Epithelial cell of prostate (primary cell): Measurements from ENCODE around the gene TTI1.
"Not testable (repeated sequence)": the region's sequence is repeated elsewhere in the genome, so short reads cannot be mapped to it uniquely, and the experiment has no call there.

Experiments
- DNase-seq: peaks from one replicate; pipeline ENCODE4 v3.0.0-alpha.2; 2011; ENCODE audit warnings: low read depth, low spot score
- H3K27ac ChIP-seq: fragments of 450-650 bp; 2 replicates; pipeline ENCODE4 v1.5.1; 2017; ENCODE audit warnings: mild to moderate bottlenecking

Gene TTI1

GRCh38 chr20:37973059-37973910, 60.0 kb downstream of the TTI1 start:
- no peak for DNase-seq
- H3K27ac ChIP-seq: no peak overlapping the region

GRCh38 chr20:37972256-37973058, 60.8 kb downstream of the TTI1 start:
- DNase-seq: no peak
- H3K27ac ChIP-seq: no peak overlapping the region

- DNase-seq: no peak
- H3K27ac ChIP-seq: no peak overlapping the region
Measured at GRCh38 chr20:37971561-37972127, 61.6 kb downstream of the TTI1 start.

- no peak for DNase-seq
- peak overlapping the region; percentile 23 for H3K27ac ChIP-seq
Measured at GRCh38 chr20:37970856-37971245, 62.4 kb downstream of the TTI1 start.

GRCh38 chr20:37969949-37970855, 63.1 kb downstream of the TTI1 start:
- H3K27ac ChIP-seq: peak overlapping the region; percentile 23
- no peak for DNase-seq

- no peak for DNase-seq
- no peak overlapping the region for H3K27ac ChIP-seq
Measured at GRCh38 chr20:37968841-37969401, 64.3 kb downstream of the TTI1 start.

GRCh38 chr20:37963483-37963882, 69.8 kb downstream of the TTI1 start:
- DNase-seq, H3K27ac ChIP-seq: not testable (repeated sequence)

- no peak overlapping the region for H3K27ac ChIP-seq
- no peak for DNase-seq
Measured at GRCh38 chr20:37961066-37961465, 72.2 kb downstream of the TTI1 start.

- no peak overlapping the region for H3K27ac ChIP-seq
- DNase-seq: no peak
Measured at GRCh38 chr20:37958856-37959520, 74.3 kb downstream of the TTI1 start.

GRCh38 chr20:37956107-37956585, 77.1 kb downstream of the TTI1 start:
- DNase-seq: no peak

GRCh38 chr20:37955511-37955910, 77.7 kb downstream of the TTI1 start:
- no peak overlapping the region for H3K27ac ChIP-seq
- DNase-seq: no peak

More at GRCh38 chr20:37956107-37956585, 77.1 kb downstream of the TTI1 start:
- H3K27ac ChIP-seq: no peak overlapping the region

GRCh38 chr20:37954626-37955025, 78.6 kb downstream of the TTI1 start:
- no peak for DNase-seq
- H3K27ac ChIP-seq: no peak overlapping the region

- no peak overlapping the region for H3K27ac ChIP-seq
- DNase-seq: no peak
Measured at GRCh38 chr20:37954190-37954589, 79.1 kb downstream of the TTI1 start.

GRCh38 chr20:37948956-37949355, 84.3 kb downstream of the TTI1 start:
- H3K27ac ChIP-seq: no peak overlapping the region
- DNase-seq: no peak

- no peak for DNase-seq
- no peak overlapping the region for H3K27ac ChIP-seq
Measured at GRCh38 chr20:37947943-37948342, 85.3 kb downstream of the TTI1 start.

- no peak for DNase-seq
- H3K27ac ChIP-seq: no peak overlapping the region
Measured at GRCh38 chr20:37946946-37947345, 86.3 kb downstream of the TTI1 start.

GRCh38 chr20:37945091-37945547, 88.1 kb downstream of the TTI1 start:
- DNase-seq: no peak

GRCh38 chr20:37944456-37944981, 88.7 kb downstream of the TTI1 start:
- H3K27ac ChIP-seq: no peak overlapping the region
- no peak for DNase-seq

More at GRCh38 chr20:37945091-37945547, 88.1 kb downstream of the TTI1 start:
- H3K27ac ChIP-seq: no peak overlapping the region
